Measurements from ENCODE around the gene NRF1.

Gene NRF1

GRCh38 chr7:129804111-129804889 is 192.8 kb downstream of the NRF1 start:
- DNase-seq (ENCODE audit: low read depth in 2 of 2): no peak

GRCh38 chr7:129804890-129805719 is 193.6 kb downstream of the NRF1 start:
- DNase-seq (ENCODE audit: low read depth in 2 of 2): no peak
